8988T (cell line): ENCODE data around the gene EXOC1.
"Not testable (repeated sequence)": the region's sequence is repeated elsewhere in the genome, so short reads cannot be mapped to it uniquely, and the experiment has no call there.

ENCODE experiments used
- DNase-seq: peaks from one replicate; pipeline ENCODE4 v3.0.0; 2011

The EXOC1 gene

DNA sequence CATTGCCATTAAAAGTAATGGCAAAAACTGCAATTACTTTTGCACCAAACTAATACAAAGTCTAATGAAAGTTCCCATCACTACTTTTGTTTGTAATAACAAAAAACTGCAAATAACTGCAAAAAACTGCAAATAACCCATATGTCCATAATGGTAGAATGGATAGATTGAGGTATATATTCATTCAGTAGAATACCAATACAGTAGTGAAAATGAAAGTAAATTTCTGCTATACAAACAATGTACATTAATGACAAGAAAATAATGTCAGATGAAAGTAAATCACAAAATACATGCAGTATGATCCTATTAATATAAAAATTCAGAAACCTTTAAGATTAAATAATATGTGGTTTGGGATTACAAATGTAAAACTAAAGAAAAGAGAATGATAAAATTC, 54.0 kb downstream of the EXOC1 start:
- DNase-seq, result no peak

DNA sequence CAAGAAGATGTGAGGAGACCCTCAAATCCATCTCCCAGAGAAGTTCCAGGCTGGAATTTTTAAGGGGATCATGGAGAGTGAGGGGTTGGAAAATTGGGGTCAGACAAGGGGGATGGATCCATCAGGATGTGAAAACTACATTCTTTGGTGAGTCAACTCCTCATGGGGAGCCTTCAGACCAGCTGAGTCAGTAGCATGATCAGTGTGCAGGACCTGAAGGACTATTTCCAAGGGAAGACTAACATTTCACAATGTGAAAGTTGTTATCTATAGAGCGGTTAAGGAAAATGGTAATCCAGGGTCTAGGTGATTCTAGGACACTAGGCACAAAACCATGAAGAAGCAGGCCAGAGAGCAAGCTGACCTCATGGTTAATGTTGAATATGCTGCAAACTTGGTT, 56.7 kb downstream of the EXOC1 start:
- DNase-seq, result no peak

DNA sequence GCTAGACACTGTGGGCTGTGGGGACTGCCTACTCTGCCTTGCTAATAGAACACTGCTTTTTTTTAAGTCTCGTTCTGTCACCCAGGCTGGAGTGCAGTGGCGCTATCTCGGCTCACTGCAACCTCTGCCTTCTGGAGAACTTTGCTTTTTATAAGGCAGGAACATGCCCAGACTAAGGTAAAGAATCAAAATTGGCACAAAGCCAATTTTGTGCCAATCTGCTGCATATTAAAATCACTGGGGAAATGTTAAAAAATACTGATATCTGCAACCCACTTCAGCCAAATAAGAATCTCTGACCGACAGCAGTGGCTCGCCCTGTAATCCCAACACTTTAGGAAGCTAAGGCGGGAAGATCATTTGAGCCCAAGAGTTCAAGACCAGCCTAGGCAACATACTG, 58.8 kb downstream of the EXOC1 start:
- no peak for DNase-seq

DNA sequence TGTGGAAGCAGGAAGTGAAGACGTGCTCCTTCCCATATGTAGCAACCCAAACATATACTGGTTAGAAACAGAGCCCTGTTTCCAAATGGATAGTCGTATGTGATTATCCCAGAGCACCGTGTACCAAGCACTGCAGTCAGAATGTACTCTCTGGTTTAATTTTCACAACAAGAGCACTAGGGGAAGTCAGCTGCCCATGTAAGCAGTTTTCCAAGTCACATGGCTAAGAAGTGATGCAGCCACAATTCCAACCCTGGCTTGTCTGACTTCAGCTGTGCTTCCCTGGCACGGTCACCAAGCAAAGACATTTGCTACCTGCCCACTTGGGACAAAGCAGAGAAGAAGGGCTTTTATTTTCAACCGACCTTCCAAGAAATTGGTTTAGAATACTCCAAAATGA, 67.1 kb downstream of the EXOC1 start:
- no peak for DNase-seq

DNA sequence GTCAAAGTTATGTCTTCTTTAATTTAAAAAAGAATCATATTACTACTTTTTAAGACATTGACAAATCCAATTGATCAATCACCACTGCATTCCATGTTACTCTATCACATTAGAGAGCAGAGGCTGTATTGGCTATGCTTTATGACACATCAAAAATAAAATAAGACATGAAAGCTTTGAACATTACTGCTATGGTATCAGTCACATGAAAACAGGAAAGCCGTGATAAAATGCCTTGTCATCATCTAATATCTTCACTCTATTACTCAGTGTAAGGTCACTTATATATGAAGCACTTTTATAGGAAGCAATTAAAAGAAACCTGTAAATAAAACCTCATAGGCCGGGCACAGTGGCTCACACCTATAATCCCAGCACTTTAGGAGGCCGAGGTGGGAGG, 67.6 kb downstream of the EXOC1 start:
- no peak for DNase-seq

DNA sequence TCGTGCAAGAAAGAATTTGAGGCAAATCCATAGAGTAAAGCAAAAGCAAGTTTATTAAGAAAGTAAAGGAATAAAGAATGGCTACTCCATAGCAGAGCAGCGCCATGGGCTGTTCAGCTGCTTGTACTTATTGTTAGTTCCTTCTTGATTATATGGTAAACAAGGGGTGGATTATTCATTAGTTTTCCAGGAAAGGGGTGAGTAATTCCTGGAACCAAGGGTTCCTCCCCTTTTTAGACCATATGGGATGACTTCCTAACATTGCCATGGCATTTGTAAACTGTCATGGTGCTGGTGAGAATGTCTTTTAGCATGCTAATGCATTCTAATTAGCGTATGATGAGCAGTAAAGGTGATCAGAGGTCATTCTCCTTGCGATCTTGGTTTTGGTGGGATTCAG, 71.8 kb downstream of the EXOC1 start:
- no peak for DNase-seq

DNA sequence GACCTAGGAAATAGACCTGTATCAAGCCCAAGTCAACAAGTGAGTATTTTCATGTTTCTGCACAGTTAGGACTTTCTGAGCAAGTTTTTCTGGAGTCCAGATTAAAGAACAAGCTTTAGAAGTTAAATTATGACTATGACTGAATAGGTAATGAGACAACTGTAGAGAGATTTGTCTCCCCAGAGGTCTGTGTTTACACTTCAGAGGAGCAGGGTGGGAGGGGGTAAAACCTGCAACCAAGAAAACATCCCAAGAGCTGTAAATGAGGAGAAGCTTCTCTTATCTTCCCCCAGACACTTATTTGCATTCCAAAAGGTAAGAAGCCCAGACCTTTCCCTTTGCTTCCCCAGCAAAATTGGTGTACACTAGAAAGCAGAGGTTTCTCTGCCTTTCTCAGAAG, 73.2 kb downstream of the EXOC1 start:
- no peak for DNase-seq

DNA sequence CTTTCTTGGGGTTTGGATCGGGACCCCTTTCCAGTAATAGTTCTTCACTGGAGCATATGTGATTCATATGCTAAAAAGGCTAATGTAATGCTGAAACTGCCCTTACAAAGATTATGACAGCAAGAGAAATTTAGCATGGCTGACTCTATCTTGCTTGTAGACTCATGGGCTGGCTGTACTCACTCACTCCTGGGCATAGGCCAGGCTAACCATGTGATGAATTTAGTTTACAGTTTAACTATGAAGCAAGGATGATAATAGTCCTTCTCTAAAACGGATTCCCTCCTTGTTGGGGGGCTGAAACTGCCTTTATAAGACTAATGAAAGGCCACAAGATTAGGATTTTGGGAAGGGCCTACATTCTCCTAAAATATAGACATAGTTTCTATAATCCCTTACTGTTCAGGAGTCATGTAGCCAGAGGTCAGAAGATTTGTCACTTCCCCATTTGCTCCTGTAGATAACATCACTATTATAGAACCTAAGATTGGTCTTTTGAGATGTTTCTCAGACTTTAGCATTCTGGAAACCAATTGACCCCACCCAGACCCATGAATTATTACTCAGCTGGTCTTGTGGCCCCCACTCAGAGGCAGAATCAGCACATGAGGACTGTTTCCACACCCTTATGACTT, 74.5 kb downstream of the EXOC1 start:
- no peak for DNase-seq

DNA sequence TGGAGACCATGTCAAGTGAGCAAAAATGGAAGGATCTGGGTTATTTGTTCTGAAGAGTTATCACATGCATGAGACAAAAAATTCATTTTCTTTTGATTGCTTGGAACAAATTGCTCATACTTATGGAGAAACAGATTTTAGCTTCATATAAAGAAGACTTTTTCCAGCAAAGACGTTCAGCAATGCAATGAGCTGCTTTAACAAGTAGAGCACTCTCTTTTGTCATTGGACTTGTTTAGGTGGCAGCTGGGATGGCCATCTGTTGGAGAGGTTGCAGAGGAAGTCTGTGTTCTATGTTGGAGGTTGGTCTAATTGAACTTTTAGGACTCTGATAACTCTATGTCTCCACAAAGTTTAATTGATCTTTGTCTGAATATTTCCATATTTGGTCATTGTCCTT, 75.4 kb downstream of the EXOC1 start:
- DNase-seq, result no peak

DNA sequence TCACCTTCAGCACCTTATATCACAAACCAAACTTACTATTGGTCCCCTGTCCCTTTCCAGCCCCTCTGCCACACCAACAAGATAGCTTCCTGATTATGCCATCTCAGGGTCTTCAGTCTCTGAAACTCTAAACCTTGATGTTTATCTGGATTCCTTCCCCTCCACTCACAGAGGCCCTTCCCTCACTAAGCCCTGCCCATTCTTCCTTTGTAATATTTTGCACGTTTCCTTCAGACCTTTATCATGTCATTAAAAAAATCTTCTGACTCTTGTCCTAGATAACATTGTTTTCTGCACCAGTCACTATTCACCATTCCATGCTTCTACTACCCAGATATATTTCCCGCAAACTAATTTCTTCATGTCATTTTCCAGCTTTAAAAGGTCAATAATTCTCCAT, 77.6 kb downstream of the EXOC1 start:
- no peak for DNase-seq

DNA sequence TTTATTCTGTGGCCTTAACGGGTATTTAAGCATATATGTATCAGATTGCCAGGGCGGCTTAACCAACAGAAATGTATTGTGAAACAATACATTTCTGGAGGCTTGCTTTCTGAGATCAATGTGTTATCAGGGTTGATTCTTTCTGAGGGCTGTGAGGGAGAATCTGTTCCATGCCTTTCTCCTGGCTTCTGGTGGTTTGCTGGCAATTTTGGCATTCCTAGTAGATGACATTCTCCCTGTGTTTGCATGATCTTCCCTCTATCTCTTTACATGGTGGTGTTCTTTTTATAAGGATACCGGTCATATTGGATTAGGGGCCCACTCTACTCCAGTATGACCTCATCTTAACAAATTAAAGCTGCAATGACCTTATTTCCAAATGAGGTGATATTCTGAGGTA, 78.4 kb downstream of the EXOC1 start:
- DNase-seq, result no peak

DNA sequence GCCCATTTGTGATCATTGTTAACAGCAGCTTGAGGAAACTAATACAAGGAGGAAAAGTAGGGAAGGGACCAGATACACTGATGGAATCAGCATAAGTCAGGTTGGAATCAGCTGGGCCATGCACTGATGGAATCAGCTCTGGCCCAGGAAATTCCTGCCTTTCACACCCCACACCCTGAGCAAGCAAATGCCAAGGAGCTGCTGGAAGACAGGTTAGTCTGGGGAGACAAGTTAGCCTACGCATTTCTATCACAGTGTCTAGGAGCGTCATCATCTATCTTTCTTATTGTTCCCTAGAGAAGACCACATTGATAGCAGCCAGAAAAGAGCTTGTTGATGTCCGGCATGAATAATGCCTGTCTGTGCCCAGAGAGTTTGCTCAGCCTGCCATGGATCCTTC, 79.1 kb downstream of the EXOC1 start:
- no peak for DNase-seq

DNA sequence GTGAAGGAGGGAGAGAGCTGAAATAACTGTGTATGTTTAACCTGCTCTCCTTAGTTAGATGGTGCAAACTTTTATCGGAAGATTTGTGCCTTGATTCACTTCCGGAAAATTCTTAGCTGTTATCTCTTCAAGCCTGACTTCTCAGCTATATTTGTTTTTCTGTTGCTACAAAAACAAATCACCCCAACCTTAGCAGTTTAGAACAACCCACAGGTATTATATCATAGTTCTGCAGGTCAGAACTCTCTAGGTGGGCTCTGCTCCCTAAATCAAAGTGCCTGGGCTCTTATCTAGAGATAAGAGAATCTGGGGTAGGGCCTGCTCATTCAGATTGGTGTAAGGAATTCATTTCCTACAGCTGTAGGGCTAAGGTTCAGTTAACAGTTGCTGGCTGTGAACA, 80.2 kb downstream of the EXOC1 start:
- DNase-seq, result no peak

DNA sequence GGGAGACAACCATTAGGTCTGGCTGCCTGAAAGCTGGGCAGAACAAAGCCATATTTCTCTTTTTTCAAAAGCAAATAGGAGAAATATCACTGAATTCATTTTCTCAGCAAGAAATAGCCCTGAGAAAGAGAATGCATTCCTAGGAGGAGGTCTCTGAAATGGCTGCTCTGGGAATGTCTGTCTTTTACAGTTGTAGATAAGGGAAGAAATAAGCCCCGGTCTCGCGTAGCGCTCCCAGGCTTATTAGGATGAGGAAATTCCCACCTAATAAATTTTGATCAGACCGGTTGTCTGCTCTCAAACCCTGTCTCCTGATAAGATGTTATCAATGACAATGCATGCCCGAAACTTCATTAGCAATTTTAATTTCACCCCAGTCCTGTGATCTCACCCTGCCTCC, 82.5 kb downstream of the EXOC1 start:
- DNase-seq, result not testable (repeated sequence)

DNA sequence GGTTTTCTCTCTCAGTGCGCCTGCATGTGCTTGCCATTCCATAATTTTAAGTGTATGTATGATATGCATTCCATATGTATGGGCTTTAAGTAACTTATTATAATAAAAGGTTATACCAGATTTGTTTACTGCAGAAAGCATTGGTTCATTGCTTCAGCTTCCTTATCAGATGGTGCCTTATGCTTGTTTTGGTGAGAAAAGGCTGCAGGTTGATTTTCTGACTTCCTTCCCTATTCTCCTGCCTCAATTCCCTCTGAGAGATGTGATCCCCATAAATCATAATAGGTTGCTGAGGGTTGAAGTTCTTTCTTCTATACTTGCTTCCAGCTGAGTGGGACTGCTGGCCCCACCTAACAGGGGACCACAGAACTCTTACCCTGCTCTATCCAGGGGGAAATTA, 85.0 kb downstream of the EXOC1 start:
- no peak for DNase-seq

DNA sequence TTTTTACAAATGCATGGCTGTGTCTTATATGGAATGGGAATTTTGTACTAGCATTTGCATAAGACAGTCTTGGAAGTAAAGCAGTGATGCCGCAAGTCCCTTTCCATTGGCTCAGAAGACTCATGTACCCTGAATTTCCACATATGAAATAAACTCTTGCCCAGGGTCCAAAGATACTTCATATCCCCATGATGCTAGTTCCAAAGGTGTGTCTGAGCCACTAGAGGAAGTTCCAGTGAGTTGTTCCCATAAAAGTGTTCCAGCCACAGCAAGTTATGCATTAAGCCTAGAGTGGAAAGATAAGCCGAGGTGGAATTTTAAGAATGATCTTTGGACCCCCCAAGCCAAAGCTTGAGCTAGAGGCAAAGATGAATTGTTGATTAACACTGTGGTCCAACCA, 86.0 kb downstream of the EXOC1 start:
- no peak for DNase-seq

DNA sequence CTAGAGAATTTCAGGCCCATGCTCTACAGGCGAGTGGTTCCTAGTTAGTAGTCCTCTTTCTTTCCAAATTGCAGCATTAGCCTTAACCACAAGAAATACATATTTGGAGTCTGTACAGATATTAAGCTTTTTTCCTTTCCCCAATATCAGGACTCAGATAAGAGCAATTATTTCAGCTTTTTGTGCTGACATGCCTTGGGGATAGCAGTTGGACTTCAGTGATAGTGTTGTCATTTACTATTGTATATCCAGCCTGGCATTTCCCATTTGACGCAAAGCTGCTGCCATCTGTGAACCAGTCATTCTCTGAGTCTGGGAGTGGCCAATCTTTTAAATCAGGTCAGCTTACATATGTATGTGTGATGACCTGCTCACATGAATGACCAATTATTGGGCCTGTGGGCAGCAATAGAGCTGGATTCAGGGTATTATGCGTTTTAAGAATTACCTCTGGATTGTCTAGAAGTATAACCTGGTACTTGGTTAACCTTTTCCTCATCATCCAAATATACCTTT, 88.5 kb downstream of the EXOC1 start:
- DNase-seq, result no peak

DNA sequence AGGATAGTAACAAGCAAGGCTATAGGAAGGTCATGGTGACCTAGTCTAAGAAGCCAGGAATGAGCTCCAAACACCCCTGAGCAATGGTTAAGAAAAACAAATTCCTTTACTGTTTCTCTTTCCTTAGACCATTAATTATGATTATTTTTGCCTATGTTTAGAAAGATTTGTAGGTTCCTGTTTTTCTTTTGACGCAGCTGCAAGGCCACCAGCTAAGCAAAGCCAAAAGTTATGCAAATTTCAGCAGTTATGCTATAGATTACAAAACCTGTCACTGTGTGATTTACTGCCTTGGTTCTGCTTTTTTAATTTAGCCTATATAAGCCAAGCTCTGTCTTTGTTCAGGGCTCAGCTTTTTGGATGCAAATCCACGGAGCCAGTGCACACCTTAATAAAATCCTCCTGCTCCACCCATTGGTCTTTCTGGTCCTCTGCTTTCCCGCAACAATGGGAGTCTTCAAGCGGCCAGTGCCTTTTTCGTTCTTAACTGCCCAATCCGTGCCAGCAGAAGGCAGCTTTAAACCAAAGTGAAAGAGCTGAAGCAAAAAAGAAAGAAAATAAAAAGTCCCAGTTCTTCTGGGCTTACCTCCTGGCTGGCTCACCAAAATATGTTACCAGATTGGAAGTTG, 93.9 kb downstream of the EXOC1 start:
- DNase-seq, result no peak

DNA sequence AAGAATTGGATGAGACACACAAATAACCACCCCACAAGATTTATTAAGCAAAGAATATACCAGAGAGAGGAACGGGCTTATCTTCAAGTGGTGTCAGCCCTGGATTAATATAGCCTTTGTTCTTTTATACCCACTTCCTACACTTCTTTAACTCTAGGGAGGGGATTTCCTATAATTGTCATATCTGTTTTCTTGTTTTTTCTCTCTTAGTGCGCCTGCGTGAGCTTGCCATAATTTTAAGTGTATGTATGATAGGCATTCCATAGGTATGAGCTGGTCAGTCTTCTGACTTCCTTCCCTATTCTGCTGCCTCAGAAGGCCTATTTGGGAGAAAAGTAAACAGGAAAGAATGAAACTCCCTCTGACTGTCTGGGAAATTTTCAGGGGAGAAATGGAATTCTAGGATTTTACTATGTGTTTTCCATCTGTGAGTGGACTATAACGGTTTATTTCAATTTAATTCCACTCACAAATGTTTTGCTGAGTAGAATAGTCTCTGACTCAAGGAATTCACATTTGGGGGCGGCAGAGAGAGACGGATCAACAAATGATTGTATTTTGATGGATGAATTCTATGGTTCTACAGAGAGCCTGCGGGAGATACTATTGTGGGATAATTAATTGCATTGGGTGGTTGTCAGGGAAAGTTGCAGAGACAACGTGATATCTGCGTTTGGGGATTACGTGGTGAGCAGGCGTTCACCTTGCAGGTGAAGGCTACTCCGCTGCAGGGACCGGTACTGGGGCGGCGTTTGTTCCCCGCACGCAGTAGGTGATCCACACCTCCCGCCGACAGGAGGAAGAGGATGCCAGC, 94.7 kb downstream of the EXOC1 start:
- DNase-seq, result no peak

DNA sequence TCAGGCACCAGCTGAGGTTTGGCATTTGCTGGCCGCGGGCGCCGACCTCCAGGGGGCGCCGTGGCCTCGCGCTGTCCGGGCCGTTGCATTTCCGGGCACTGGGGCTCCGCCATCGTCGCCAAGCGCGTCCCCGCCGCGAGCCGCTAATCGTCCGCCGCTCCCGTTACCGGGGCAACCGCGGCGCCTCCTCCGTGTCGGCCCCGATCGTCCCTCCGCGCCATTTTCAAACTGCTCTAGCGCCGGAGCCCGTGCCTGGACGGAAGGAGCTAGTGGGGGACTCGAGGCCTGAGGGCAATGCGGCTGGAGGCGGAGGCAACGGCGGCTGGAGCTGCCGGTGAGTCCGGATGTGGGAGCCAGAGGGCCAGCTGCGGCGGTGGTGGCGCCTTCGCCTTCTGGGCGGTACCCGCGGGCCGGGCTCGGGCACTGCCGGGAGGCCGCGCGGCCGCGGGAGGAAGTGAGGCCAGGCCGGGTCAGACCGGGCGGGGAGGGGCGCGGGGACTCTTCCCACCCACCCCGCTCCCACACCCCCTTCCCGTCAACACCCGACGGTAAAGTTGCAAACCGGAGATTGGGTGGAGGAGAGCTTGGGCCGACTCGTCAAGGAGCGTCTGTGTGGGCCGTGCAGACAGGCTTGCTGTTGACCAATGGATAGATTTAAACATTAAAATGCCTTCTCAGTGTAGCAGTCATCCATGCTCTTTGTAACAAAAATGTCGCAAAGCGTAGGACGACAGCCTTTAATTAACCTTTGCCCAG, 95.5 kb downstream of the EXOC1 start, which contains the start of gene CEP135:
Gene CEP135, plus strand, starts transcription at position 220 of the 756 bp plus-strand sequence. CDS start 3,186 bp downstream, outside the sequence.
- DNase-seq, result peak; percentile 53

DNA sequence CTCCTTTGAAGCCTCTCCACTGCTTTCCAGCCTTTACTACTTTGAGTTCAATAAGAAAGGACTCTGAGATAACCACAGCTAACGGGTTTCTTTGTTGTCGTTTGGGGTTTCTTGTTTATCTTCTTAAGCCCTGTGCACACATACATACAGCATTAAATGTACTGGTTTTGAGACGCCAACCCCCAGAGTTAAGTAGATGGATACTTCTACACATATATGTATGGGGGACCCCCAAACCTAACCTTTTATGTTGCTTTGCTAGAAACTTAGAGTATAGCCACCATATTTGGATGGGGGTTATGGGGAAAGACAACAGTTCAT, 96.0 kb downstream of the EXOC1 start:
- DNase-seq, result no peak

DNA sequence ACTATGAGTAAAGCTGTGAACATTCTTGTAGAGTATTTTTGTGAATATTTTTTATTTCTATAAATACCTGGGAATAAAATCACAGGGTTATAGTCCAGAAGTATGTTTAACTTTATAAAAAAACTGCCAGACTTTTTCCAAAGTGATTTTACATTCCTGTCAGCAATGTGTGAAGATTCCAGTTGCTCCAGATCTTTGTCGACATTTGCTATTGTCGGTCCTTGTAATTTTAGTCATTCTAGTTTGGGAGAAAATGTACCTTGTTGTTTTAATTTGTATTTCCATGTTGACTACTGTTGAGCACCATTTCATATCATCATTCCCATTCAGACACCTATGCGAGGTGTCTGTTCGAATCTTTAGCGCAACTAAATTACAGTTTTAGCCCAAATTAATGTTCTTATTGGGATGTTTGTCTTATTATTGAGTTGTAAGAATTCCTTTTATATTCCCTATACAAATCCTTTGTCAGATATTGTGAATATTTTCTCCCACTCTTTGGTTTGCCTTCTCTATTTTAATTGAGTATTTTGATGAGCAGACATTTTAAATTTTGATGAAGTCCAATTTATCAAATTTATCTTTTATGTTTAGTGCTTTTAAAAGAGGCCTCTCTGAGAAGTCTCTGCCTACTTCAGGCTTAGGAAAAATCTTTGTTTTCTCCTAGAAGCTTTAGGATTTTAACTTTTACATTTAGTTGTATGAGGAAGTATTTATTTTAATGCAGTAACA, 97.9 kb downstream of the EXOC1 start:
- no peak for DNase-seq
